Hepatocyte (in vitro differentiated cells): ENCODE measurements around the gene FBL.

Source experiments
- EZH2 ChIP-seq: fragments of 200-600 bp; sonication (generic); IDR thresholded peaks from 2 replicates; pipeline ENCODE4 v1.6.1; 2016; ENCODE audit warnings: antibody characterized with exemption, mild to moderate bottlenecking, borderline replicate concordance
- EZH2phosphoT487 ChIP-seq: fragments of 200-600 bp; sonication (generic); IDR thresholded peaks from one replicate; pipeline ENCODE4 v1.6.1; 2018; ENCODE audit warnings: antibody characterized with exemption, mild to moderate bottlenecking, low read depth, moderate library complexity; ENCODE audit not compliant: unreplicated experiment, severe bottlenecking
- TF ChIP-seq, protein P1 (sequence below): fragments of 200-600 bp; sonication (generic); IDR thresholded peaks from 2 replicates; pipeline ENCODE4 v1.5.1; 2016; ENCODE audit warnings: antibody characterized with exemption, mild to moderate bottlenecking; ENCODE audit not compliant: poor library complexity

DNA sequence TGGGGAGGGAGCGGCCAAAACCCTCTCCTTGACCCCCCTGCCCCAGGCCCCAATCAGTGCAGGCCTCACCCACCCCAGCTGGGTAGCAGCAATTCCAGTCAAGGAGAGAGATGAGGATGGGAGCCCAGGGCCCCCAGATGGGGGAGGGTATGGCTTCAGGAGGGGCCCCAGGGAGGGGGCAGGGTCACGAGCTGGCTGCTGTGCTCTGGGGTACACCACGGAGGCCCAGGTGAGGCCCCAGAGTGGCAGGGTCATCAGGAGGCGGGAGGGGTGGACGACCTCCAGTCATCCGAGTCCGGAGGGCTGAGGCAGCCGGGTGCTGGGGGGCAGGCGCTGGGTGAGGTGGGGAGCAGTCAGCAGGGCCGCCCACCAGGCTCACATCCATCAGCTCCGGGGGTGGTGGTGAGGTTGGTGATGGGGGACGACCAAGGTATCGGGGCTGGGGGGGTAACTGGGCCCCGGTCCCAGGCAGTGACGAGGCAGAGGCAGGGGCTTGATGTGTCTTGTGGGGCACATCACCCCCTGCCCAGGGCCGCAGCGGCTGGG is 20.6 kb downstream of the FBL start:
- TF ChIP-seq, protein P1, sequence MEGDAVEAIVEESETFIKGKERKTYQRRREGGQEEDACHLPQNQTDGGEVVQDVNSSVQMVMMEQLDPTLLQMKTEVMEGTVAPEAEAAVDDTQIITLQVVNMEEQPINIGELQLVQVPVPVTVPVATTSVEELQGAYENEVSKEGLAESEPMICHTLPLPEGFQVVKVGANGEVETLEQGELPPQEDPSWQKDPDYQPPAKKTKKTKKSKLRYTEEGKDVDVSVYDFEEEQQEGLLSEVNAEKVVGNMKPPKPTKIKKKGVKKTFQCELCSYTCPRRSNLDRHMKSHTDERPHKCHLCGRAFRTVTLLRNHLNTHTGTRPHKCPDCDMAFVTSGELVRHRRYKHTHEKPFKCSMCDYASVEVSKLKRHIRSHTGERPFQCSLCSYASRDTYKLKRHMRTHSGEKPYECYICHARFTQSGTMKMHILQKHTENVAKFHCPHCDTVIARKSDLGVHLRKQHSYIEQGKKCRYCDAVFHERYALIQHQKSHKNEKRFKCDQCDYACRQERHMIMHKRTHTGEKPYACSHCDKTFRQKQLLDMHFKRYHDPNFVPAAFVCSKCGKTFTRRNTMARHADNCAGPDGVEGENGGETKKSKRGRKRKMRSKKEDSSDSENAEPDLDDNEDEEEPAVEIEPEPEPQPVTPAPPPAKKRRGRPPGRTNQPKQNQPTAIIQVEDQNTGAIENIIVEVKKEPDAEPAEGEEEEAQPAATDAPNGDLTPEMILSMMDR = no peak
- TF ChIP-seq EZH2 (no peak), EZH2phosphoT487 (no peak)
